H1 (cell line): ENCODE results near the gene CACNA2D4.

Experiments
- CREB1 ChIP-seq: IDR thresholded peaks from 2 replicates; pipeline ENCODE4 v1.6.1; 2012; ENCODE audit warnings: inconsistent platforms
- CTCF ChIP-seq, 3 experiments: IDR thresholded peaks; 1 replicate in 2 of 3; 2 replicates in 1 of 3; pipeline versions ENCODE4 v1.5.1 to v1.6.1; 2011; ENCODE audit warnings: low read length in 3 of 3, mild to moderate bottlenecking in 3 of 3, inconsistent platforms in 2 of 3, low read depth in 1 of 3, moderate library complexity in 1 of 3; ENCODE audit not compliant: insufficient read depth in 1 of 3; ENCODE audit errors: control extremely low read depth in 1 of 3
- GABPA ChIP-seq: IDR thresholded peaks from 2 replicates; pipeline ENCODE4 v1.6.1; 2011; ENCODE audit warnings: mild to moderate bottlenecking, low read length, moderate library complexity, borderline replicate concordance; ENCODE audit not compliant: insufficient read depth
- GTF2F1 ChIP-seq: IDR thresholded peaks from 2 replicates; pipeline ENCODE4 v1.6.1; 2012; ENCODE audit warnings: low read depth, low read length, improper control_type of control experiment, borderline replicate concordance
- HDAC2 ChIP-seq, 2 experiments: fragments of 300-600 bp in 1 of 2; sonication (generic) in 1 of 2; IDR thresholded peaks; 2 replicates each; pipeline ENCODE4 v1.6.1; 2011 to 2012; ENCODE audit warnings: low read depth in 2 of 2, low read length in 2 of 2, mild to moderate bottlenecking in 2 of 2, moderate library complexity in 2 of 2, borderline replicate concordance in 1 of 2, inconsistent platforms in 1 of 2
- JUN ChIP-seq: IDR thresholded peaks from 2 replicates; pipeline ENCODE4 v1.6.1; 2011; ENCODE audit warnings: low read depth, mild to moderate bottlenecking, improper control_type of control experiment, low read length
- JUND ChIP-seq: IDR thresholded peaks from 2 replicates; pipeline ENCODE4 v1.6.1; 2011; ENCODE audit warnings: mild to moderate bottlenecking, improper control_type of control experiment, low read length
- NRF1 ChIP-seq: IDR thresholded peaks from 2 replicates; pipeline ENCODE4 v1.6.1; 2011; ENCODE audit warnings: mild to moderate bottlenecking, low read depth, low read length, improper control_type of control experiment
- SIX5 ChIP-seq: IDR thresholded peaks from 2 replicates; pipeline ENCODE4 v1.6.1; 2011; ENCODE audit warnings: mild to moderate bottlenecking, low read depth, low read length
- SUZ12 ChIP-seq: fragments of 200-600 bp; sonication (generic); IDR thresholded peaks from 2 replicates; pipeline ENCODE4 v1.6.1; 2012; ENCODE audit warnings: mild to moderate bottlenecking, inconsistent platforms, low read length, moderate library complexity, mixed read lengths
- TAF7 ChIP-seq: optimal IDR thresholded peaks from 2 replicates; pipeline ENCODE3; 2011; ENCODE audit warnings: low read depth, mild to moderate bottlenecking, inconsistent platforms, low read length, moderate library complexity, borderline replicate concordance
- YY1 ChIP-seq: IDR thresholded peaks from 2 replicates; pipeline ENCODE4 v1.6.1; 2011; ENCODE audit warnings: low read depth, mild to moderate bottlenecking, low read length
- ZNF274 ChIP-seq: IDR thresholded peaks from 2 replicates; pipeline ENCODE4 v1.7.0; 2012; ENCODE audit warnings: low read length, borderline replicate concordance; ENCODE audit errors: extremely low read depth

GRCh38 chr12:1834186-1834925 is 84.1 kb downstream of the CACNA2D4 start:
- no peak for TF ChIP-seq NRF1
- no peak for TF ChIP-seq CREB1
- TF ChIP-seq JUN = no peak
- TF ChIP-seq HDAC2 (IDR thresholded peaks at IDR 0.05; ENCODE audit: borderline replicate concordance in 1 of 2, low read depth in 2 of 2, low read length in 2 of 2) = no peak
- no peak for TF ChIP-seq SIX5
- TF ChIP-seq JUND = no peak
- TF ChIP-seq CTCF (IDR thresholded peaks at IDR 0.05; ENCODE audit: control extremely low read depth in 1 of 3, insufficient read depth in 1 of 3, low read depth in 1 of 3, low read length in 3 of 3) = no peak
- no peak for TF ChIP-seq SUZ12
- TF ChIP-seq ZNF274 = no peak
- no peak for TF ChIP-seq TAF7
- no peak for TF ChIP-seq YY1
- no peak for TF ChIP-seq GTF2F1
- no peak for TF ChIP-seq GABPA
